H1 (cell line): ENCODE results near the gene GOLGA7B. TPM values are rescaled to one million over a fixed set of nuclear protein-coding genes. Genes with fewer than 3 reads are reported as not detected.

Experiments
- CTCF ChIA-PET: fragments of 300-600 bp; sonication (Branson Sonifier 250); formaldehyde crosslinking; loops from one replicate; lab custom pipeline; 2021; ENCODE audit not compliant: partially characterized antibody; lab: Charles Lee
- POLR2A ChIA-PET: fragments of 300-600 bp; sonication (Branson Sonifier 250); formaldehyde crosslinking; loops from one replicate; lab custom pipeline; 2021; ENCODE audit warnings: inconsistent platforms; ENCODE audit not compliant: partially characterized antibody; lab: Charles Lee
- DNase-seq, 2 experiments: peaks; one replicate each; pipeline versions ENCODE4 v3.0.0 to v3.0.0-alpha.2; 2010 to 2022; ENCODE audit warnings: low spot score in 2 of 2, low read depth in 1 of 2, mixed read lengths in 1 of 2
- FAIRE-seq: peaks from 2 replicates; lab custom pipeline; 2011; peaks lifted over from hg19 to GRCh38; lab: Jason Lieb, UNC
- H2AFZ ChIP-seq: 2 replicates; pipeline ENCODE4 v1.8.1; 2012; ENCODE audit warnings: low read length, inconsistent platforms
- H2AK5ac ChIP-seq: 2 replicates; pipeline ENCODE4 v1.6.1; 2013; ENCODE audit warnings: low read depth, low read length
- H2BK120ac ChIP-seq: replicated peaks from 2 replicates; pipeline ENCODE3; 2013; ENCODE audit warnings: low read depth, low read length, inconsistent platforms
- H2BK12ac ChIP-seq: 2 replicates; pipeline ENCODE4 v1.6.1; 2013; ENCODE audit warnings: low read depth, low read length
- H2BK15ac ChIP-seq: 2 replicates; pipeline ENCODE4 v1.6.1; 2013; ENCODE audit warnings: low read length
- H2BK20ac ChIP-seq: 2 replicates; pipeline ENCODE4 v1.6.1; 2013; ENCODE audit warnings: low read length
- H2BK5ac ChIP-seq: 2 replicates; pipeline ENCODE4 v1.6.1; 2013; ENCODE audit warnings: low read depth, low read length
- H3K14ac ChIP-seq: 2 replicates; pipeline ENCODE4 v1.6.1; 2013; ENCODE audit warnings: inconsistent platforms; ENCODE audit not compliant: insufficient read length
- H3K18ac ChIP-seq: 2 replicates; pipeline ENCODE4 v1.6.1; 2013; ENCODE audit warnings: low read length; ENCODE audit errors: extremely low read depth
- H3K23ac ChIP-seq: 2 replicates; pipeline ENCODE4 v1.6.1; 2013; ENCODE audit warnings: inconsistent platforms; ENCODE audit not compliant: insufficient read length
- H3K23me2 ChIP-seq: 2 replicates; pipeline ENCODE4 v1.6.1; 2013; ENCODE audit warnings: low read depth, low read length
- H3K27ac ChIP-seq: 2 replicates; pipeline ENCODE4 v1.6.1; 2011; ENCODE audit warnings: low read depth, low read length, inconsistent platforms
- H3K27me3 ChIP-seq, 4 experiments: replicated peaks in 1 of 4; 1 replicate in 1 of 4; 2 replicates in 3 of 4; pipeline versions ENCODE4 v1.6.1 to v1.8.1; 2011 to 2013; ENCODE audit warnings: low read length in 3 of 4, mild to moderate bottlenecking in 3 of 4, inconsistent platforms in 2 of 4, mixed read lengths in 2 of 4, moderate library complexity in 1 of 4; ENCODE audit not compliant: control insufficient read depth in 3 of 4, insufficient read depth in 3 of 4; ENCODE audit errors: extremely low read depth in 1 of 4
- H3K36me3 ChIP-seq, 4 experiments: 2 replicates each; pipeline versions ENCODE4 v1.6.1 to v1.8.1; 2011 to 2013; ENCODE audit warnings: mild to moderate bottlenecking in 4 of 4, low read length in 3 of 4, moderate library complexity in 2 of 4, control low read depth in 1 of 4, inconsistent platforms in 1 of 4; ENCODE audit not compliant: insufficient read depth in 4 of 4, control insufficient read depth in 2 of 4
- H3K4ac ChIP-seq: replicated peaks from 2 replicates; pipeline ENCODE3; 2013; ENCODE audit warnings: low read length, low read depth, mixed read lengths, inconsistent platforms; ENCODE audit not compliant: insufficient read length
- H3K4me1 ChIP-seq, 4 experiments: replicated peaks in 1 of 4; 1 replicate in 1 of 4; 2 replicates in 3 of 4; pipeline versions ENCODE4 v1.6.1 to v1.8.1; 2011 to 2013; ENCODE audit warnings: low read length in 3 of 4, inconsistent platforms in 2 of 4, mixed read lengths in 1 of 4; ENCODE audit not compliant: insufficient read depth in 4 of 4, control insufficient read depth in 3 of 4
- H3K4me2 ChIP-seq, 2 experiments: 2 replicates each; pipeline versions ENCODE4 v1.6.1 to v1.8.1; 2011 to 2013; ENCODE audit warnings: low read depth in 2 of 2, low read length in 2 of 2, control low read depth in 1 of 2, inconsistent platforms in 1 of 2, mild to moderate bottlenecking in 1 of 2; ENCODE audit not compliant: insufficient read depth in 1 of 2
- H3K4me3 ChIP-seq, 4 experiments: fragments of 200-600, 300-600 bp in 1 of 4; sonication (generic), shearing (Covaris generic), sonication (Bioruptor Twin) in 1 of 4; 2 replicates each; pipeline versions ENCODE4 v1.5.1 to v1.8.1; 2011 to 2016; ENCODE audit warnings: low read length in 4 of 4, low read depth in 3 of 4, control low read depth in 2 of 4, inconsistent platforms in 2 of 4, mild to moderate bottlenecking in 2 of 4, mixed read lengths in 1 of 4, moderate library complexity in 1 of 4; ENCODE audit not compliant: insufficient read depth in 2 of 4; ENCODE audit errors: extremely low read depth in 1 of 4
- H3K56ac ChIP-seq: replicated peaks from 2 replicates; pipeline ENCODE3; 2013; ENCODE audit warnings: low read depth, mild to moderate bottlenecking, mixed read lengths, low read length, inconsistent platforms; ENCODE audit not compliant: insufficient read length
- H3K79me1 ChIP-seq: 2 replicates; pipeline ENCODE4 v1.6.1; 2013; ENCODE audit warnings: low read depth, low read length, control low read depth
- H3K79me2 ChIP-seq, 2 experiments: 2 replicates each; pipeline versions ENCODE4 v1.6.1 to v1.8.1; 2012 to 2013; ENCODE audit warnings: low read length in 2 of 2, mild to moderate bottlenecking in 2 of 2, inconsistent platforms in 1 of 2; ENCODE audit not compliant: insufficient read depth in 2 of 2, control insufficient read depth in 1 of 2
- H3K9ac ChIP-seq, 4 experiments: replicated peaks in 1 of 4; 1 replicate in 1 of 4; 2 replicates in 3 of 4; pipeline versions ENCODE4 v1.6.1 to v1.8.1; 2011 to 2013; ENCODE audit warnings: low read depth in 3 of 4, low read length in 3 of 4, control low read depth in 2 of 4, mild to moderate bottlenecking in 2 of 4, moderate library complexity in 2 of 4, inconsistent platforms in 1 of 4; ENCODE audit errors: extremely low read depth in 1 of 4
- H3K9me3 ChIP-seq, 2 experiments: 2 replicates each; pipeline versions ENCODE4 v1.6.1 to v1.8.1; 2012 to 2013; ENCODE audit warnings: mild to moderate bottlenecking in 2 of 2, moderate library complexity in 2 of 2, control low read depth in 1 of 2, inconsistent platforms in 1 of 2, low read depth in 1 of 2, low read length in 1 of 2, mixed read lengths in 1 of 2; ENCODE audit not compliant: insufficient read depth in 2 of 2
- H4K20me1 ChIP-seq, 2 experiments: replicated peaks in 1 of 2; 2 replicates each; pipeline versions ENCODE3 to v1.8.1; 2011 to 2013; ENCODE audit warnings: inconsistent platforms in 2 of 2, low read length in 2 of 2, mild to moderate bottlenecking in 1 of 2; ENCODE audit not compliant: insufficient read depth in 2 of 2, control insufficient read depth in 1 of 2
- H4K5ac ChIP-seq: 2 replicates; pipeline ENCODE4 v1.6.1; 2013; ENCODE audit warnings: low read length, low read depth, mixed read lengths, inconsistent platforms; ENCODE audit not compliant: insufficient read length
- H4K8ac ChIP-seq: 2 replicates; pipeline ENCODE4 v1.8.0; 2013; ENCODE audit warnings: mild to moderate bottlenecking, moderate library complexity, low read length, inconsistent platforms; ENCODE audit not compliant: insufficient read depth; ENCODE audit errors: extremely low read depth
- H4K91ac ChIP-seq: replicated peaks from 2 replicates; pipeline ENCODE3; 2013; ENCODE audit warnings: low read length, mixed read lengths, inconsistent platforms; ENCODE audit not compliant: insufficient read length
- BACH1 ChIP-seq: IDR thresholded peaks from 2 replicates; pipeline ENCODE4 v1.6.1; 2012; ENCODE audit warnings: low read length, improper control_type of control experiment
- BRCA1 ChIP-seq: IDR thresholded peaks from 2 replicates; pipeline ENCODE4 v1.6.1; 2012; ENCODE audit warnings: low read depth, low read length, improper control_type of control experiment
- CHD1 ChIP-seq: IDR thresholded peaks from 2 replicates; pipeline ENCODE4 v1.6.1; 2012; ENCODE audit warnings: low read depth, low read length, improper control_type of control experiment
- JUND ChIP-seq: IDR thresholded peaks from 2 replicates; pipeline ENCODE4 v1.6.1; 2011; ENCODE audit warnings: mild to moderate bottlenecking, improper control_type of control experiment, low read length
- PHF8 ChIP-seq: fragments of 200-600 bp; sonication (generic); conservative IDR thresholded peaks from 2 replicates; pipeline ENCODE4 v1.7.1; 2012; ENCODE audit warnings: low read depth, mild to moderate bottlenecking, inconsistent platforms, low read length, moderate library complexity
- POU5F1 ChIP-seq: IDR thresholded peaks from 2 replicates; pipeline ENCODE4 v1.6.1; 2011; ENCODE audit warnings: low read depth, mild to moderate bottlenecking, low read length, moderate library complexity
- RBBP5 ChIP-seq: IDR thresholded peaks from 2 replicates; pipeline ENCODE4 v1.7.1; 2012; ENCODE audit warnings: low read depth, mild to moderate bottlenecking, inconsistent platforms, low read length, moderate library complexity, borderline replicate concordance
- SRF ChIP-seq: IDR thresholded peaks from 2 replicates; pipeline ENCODE4 v1.6.1; 2011; ENCODE audit warnings: mild to moderate bottlenecking, low read depth, low read length, moderate library complexity
- TCF12 ChIP-seq: IDR thresholded peaks from 2 replicates; pipeline ENCODE4 v1.6.1; 2011; ENCODE audit warnings: low read depth, mild to moderate bottlenecking, low read length
- WGBS, 2 experiments: shearing (Covaris generic) in 1 of 2; methylation state at CpG; one replicate each; pipeline versions ENCODE4 v1.1.6 to v1.1.7; 2013 to 2015; ENCODE audit warnings: low lambda C conversion rate in 2 of 2, mixed read lengths in 2 of 2, inconsistent platforms in 1 of 2, low coverage in 1 of 2, missing lambda C conversion rate in 1 of 2; ENCODE audit not compliant: insufficient replicate concordance in 2 of 2, insufficient coverage in 1 of 2, insufficient read length in 1 of 2; ENCODE audit errors: extremely low coverage in 1 of 2, missing lambda C conversion rate in 1 of 2; 5-methylcytosine and 5-hydroxymethylcytosine counted together
- polyA plus RNA-seq, 7 experiments: library from polyadenylated mRNA; depleted of rRNA in 3 of 7; stranded (reverse) in 5 of 7; unstranded in 2 of 7; fragments of >200 nt in 5 of 7; fragments of 200-250 nt in 2 of 7; gene quantifications; 1 replicate in 5 of 7; 2 replicates in 1 of 7; 4 replicates in 1 of 7; pipeline versions ENCODE4 v1.2.1 to v1.2.3, GENCODE V29; 2011 to 2013; ENCODE audit warnings: missing spikeins in 2 of 7, mixed read lengths in 2 of 7
- total RNA-seq: library from RNA; stranded (reverse); fragmentation: NEBNext Ultra II Directional; extraction: Animal tissue kit (Norgen Biotek cat#: 25700); gene quantifications from 2 replicates; pipeline ENCODE4 v1.2.1, GENCODE V29; 2021

The GOLGA7B gene
- total and polyA plus RNA-seq, 2 of the 8 experiments (the other 6 are each of a cell fraction or from before 2014, with no cell fraction given), result 0.04 to 0.14 TPM

DNA sequence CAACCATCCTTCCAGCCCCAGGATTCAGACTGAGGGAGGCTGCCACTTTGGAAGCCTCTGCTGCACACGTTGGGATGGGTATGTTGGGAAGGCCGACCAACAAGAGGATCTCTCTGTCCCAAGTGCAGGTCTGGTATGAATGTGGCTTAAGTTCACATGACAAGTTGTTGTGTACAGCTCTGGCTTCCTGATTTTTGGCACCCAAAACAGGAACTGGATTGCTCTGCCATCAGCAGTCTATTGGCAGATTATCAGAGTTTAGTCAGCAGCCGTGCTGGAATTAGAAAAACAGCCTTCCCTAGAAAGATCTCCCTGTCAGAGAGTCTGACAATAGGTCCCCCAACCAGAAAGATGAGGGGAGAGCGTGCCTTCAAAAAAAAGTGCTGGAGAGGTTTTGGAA is 66.9 kb downstream of the GOLGA7B start:
- Histone ChIP-seq H3K79me2 (no peaks in the 10 kb centered on the region), H3K23me2 (no peaks in the 10 kb centered on the region), H3K18ac (no peak overlapping the region), H3K23ac (no peak overlapping the region), H3K27me3 (peaks cover 0 to 6% (median 1%) of the 10 kb centered on the region in 4 experiments; a peak in 3 of 7 replicates), H2BK20ac (no peak overlapping the region), H3K36me3 (no peaks in the 10 kb centered on the region), H3K4me2 (no peak overlapping the region), H3K9ac (no peak overlapping the region), H4K91ac (no peak overlapping the region), H2BK5ac (no peak overlapping the region), H3K4me3 (no peak overlapping the region), H3K79me1 (no peaks in the 10 kb centered on the region), H2AFZ (no peak overlapping the region), H3K4ac (no peak overlapping the region), H2BK12ac (no peak overlapping the region), H3K4me1 (peaks cover 0 to 4% (median 1%) of the 10 kb centered on the region in 4 experiments; a peak in 2 of 7 replicates), H3K27ac (no peak overlapping the region), H4K5ac (no peak overlapping the region), H2BK15ac (no peak overlapping the region), H2AK5ac (no peak overlapping the region), H4K20me1 (no peaks in the 10 kb centered on the region), H2BK120ac (no peak overlapping the region), H3K56ac (no peak overlapping the region), H3K9me3 (no peaks in the 10 kb centered on the region), H4K8ac (no peak overlapping the region), H3K14ac (no peak overlapping the region)
- DNase-seq (no peak), FAIRE-seq (no peak)
- TF ChIP-seq SRF (no peak), BRCA1 (no peak), RBBP5 (no peak), POU5F1 (no peak), TCF12 (no peak), CHD1 (no peak), PHF8 (no peak), BACH1 (no peak), JUND (no peak)
- 80% methylated on average over 4 of the region's 4 CpGs; no CpG with 5 or more reads in 1 of the 2 experiments for WGBS, 2 experiments
- ChIA-PET POLR2A (no interaction called here), CTCF (interaction anchor here (0.7 to 10.6 kb wide), 6 partner anchors 13 to 1697 kb away, joined by 3 to 246 read pairs (median 27); no protein-coding TSS in a partner anchor)
